ENCODE data around the gene SAG.
"Not testable (repeated sequence)": the region's sequence is repeated elsewhere in the genome, so short reads cannot be mapped to it uniquely, and the experiment has no call there.

Gene SAG

DNA sequence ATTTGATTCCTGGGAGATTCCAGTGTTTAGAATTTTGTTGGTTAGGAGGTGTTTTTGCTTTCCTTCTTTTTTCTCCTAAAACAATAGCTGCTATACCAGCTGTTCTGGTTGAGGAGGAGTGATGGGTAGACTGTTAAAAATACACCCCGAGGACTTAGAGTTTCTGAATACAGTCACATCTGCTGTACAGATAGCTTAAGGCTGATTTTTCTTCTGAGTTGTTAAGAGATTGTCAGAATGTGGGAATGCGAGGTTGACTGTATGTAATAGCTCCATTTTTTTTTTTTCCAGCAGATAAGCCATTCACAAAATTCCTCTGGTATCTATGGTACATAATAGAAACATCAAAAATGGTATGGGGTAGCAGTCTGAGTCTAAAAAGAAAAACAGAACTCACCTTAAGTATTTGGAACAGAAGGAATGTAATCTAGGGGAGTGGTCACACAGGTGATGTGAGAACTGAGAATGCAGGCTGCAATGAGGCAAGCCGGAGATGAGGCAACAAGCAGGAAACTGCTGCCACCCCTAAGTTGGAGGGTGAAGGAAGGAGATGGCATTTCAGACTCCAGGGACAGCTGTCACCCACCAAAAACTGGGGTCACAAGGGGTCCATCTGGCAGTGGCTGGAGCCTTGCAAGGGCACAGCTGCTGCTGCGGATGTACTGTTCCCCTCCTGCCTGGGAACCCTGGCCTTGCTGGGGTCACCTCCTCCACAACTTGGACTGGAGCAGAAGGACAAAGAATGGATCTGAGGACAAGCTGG is 49.1 kb downstream of the SAG start:
- no peak for DNase-seq

DNA sequence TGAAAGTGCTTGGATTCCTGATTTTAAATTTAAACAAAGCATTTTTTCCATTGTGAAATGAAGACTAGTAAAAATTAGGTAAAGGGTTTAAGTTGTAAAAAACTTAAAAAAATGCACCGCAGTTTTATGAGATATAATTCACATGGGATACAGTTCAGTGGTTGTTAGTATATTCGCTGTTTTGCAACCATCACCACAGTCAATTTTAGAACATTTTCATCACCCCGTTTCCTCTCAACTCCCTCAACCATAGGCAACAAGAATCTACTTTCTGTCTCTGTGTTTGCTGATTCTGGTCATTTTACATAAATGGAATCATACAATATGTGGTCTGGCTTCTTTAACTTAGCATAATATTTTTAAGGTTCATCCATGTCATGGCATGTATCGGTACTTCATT is 50.7 kb downstream of the SAG start:
- DNase-seq = no peak

DNA sequence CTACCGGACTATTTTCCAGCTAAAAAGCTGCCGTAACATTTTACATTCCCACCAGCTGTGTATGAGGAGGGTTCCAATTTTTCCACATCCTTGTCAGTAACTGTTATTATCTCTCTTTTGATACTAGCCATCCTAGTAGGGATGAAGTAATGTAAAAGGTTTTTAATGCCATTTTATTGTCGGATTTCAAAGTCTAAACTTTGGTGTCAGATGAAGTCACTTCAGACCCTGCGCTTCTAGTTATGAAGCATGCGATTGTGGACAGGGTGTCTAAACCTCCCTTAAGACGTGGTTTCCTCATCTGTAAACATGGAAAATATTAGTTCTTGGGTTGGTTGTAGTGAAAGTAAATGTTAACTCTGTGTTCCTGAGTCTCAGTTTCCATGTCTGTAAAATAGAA is 51.3 kb downstream of the SAG start:
- DNase-seq = no peak

DNA sequence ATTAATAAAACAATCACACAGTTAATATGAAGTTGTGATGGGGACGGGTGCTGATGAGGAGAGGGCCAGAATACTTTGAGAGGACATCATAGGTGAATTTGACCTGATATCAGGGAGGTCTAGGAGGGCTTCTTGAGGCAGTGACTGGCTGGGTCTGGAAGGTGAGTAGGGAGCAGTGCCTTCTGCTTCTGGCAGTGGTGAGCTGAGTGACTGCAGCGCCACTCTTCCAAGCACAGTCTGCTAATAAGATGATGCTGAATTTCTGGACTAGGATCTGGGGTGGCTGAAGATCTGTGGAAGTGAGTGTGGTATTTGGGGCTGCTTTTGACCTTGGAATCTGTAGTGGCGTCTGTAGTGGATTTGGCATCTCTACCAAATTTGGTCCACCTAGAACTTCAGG is 52.2 kb downstream of the SAG start:
- no peak for DNase-seq

DNA sequence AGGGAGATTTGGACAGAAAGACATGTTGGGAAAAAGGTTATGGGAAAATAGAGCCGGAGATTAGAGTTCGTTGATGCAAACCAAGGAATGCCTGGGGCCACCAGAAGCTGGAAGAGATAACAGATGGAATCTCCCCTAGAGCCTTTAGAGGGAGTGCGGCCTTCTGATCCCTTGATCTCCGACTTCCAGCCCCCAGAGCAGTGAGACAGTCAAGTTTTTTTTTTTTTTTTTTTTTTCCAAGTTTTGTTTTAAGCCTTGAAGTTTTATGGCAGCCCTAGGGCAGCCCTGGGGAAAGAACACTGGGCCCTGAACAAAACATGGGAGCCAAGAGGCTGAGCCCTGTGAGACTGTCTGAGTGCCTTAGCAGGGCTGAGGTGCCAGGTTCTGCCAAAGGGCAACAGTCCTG is 53.2 kb downstream of the SAG start:
- DNase-seq = no peak

DNA sequence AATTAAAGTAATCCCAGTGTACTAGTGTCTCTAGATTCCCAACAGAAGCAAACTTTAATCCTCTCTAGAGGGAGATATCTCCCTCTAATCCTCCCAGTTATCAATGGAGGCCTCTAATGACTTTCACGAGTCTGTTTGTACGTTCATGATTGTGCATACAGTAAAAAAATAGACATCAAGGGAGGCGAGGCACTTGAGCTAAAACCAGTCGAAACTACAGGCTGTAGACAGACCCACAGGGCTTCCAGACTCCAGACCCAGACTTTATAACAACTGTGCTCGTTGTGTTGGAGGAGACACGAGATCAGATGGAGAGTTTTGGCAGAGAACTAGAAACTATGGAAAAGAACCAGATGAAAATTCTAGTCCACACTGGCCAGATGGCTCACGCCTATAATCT is 53.7 kb downstream of the SAG start:
- no peak for DNase-seq

DNA sequence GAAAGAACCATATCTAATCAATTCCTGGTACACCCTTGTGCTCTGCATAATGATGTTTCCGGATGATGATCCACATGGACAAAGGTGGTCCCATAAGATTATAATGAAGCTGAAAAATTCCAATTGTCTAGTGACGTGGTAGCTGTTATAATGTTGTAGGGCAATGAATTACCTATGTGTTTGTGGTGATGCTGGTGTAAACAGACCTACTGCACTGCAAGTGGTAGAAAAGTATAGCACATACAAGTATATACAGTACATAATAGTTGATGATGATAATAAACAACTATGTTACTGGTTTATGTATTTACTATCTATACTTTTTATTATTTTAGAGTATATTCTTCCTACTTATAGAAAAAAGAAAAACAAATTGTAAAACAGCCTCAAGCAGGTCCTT is 55.1 kb downstream of the SAG start:
- no peak for DNase-seq

DNA sequence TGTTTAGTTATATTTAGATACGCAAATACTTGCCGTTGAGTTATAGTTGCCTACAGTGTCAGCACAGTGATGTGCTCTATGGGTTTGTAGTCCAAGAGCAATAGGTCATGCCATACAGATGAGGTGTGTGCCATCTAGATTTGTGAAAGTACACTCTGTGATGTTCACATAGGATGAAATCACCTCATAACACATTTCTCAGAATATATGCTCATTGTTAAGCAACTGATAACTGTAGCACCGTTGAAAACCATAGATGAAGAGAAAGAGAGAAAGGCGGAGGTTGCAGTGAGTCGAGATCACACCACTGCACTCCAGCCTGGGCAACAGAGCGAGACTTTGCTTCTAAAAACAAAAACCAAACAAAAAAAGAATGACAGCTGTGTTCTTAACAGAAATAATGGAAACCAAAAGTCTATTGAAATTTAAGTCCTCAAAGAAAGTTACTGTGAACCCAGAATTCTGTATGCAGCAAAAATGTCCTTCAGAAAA is 56.2 kb downstream of the SAG start:
- no peak for DNase-seq

DNA sequence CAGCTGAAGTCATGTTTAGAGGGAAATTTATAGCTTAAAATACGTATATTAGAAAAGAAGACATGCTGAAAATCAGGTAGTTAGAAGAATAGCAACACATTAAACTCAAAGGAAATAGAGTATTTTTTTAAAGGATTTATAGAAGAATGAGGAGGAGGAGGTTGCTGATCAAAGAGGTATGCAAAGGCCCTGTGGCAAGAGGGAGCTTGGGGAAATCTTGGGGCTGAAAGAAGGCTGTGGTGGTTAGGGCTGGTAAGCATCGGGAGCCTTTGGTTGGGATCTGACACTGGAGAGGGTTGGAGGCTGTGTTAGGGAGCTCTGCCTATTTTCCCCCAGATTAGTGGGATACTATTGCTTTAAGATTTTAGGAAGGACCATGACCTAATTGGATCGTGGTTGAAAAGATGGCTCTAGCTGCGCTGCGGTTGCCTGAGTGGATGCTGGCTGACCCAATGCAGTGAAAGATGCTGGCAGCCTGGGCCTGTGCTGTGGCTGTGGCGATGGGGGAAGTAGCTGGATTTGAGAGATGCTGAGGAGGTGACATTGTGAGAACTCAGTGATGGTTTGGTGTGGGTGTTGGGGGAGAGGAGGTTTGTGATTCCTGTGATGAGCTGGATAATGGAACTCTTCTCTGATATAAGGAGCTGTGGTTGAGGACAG is 58.4 kb downstream of the SAG start:
- no peak for DNase-seq

DNA sequence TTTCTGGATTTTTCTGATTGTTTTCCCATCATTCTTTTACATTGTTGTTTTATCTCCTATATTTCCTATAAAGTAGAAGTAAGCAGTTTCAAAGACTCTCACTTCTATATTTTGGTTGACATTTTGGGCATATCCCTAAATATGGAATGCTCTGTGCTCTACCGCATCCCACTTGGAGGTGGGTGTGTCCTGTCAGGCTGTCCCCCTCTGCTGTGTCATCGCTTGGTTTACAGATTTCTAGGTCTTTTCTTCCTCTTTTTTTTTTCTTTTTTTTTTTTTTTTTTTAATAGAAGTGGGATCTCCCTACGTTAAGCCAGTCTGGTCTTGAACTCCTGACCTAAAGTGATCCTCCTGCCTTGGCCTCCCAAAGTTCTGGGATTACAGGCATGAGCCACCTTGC is 60.0 kb downstream of the SAG start:
- DNase-seq = no peak

DNA sequence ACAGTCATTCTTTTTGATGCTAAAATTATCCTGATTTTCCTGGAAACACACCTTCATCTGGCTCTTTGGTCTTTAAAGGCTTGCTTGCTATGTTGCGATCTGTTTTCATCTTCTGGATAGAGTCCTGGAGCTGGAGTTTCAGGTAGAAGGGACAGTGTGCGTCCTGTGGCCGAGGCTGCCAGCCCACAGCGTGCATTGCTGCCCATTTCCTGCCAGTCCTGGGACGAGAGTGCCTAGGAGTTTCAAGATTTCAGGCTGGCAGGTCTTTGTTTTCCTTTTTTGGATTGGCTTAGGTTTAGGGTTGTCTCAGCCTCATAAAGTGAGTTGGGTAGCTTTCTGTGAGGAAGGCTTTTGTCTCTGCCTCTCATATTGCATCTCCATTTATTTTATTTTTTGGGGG is 61.1 kb downstream of the SAG start:
- no peak for DNase-seq

DNA sequence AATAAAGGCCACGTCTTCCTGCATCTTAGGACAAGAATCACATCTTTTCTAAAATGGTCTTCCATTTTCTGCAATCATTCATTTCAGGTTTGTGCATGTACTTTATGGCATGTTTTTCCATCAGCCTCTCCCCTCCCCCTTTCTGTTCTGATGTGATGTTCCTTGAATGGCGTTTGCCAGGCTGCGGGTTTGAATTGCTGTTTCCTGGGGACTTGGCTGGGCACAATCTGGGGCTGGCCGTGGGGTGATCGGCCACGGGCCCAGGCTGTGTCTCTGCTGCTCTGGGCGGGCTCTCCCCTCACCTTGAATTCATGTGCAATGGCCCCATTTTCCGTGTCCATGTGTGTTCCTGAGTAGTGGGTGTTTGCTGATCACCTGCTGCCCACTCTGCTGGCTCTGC is 61.8 kb downstream of the SAG start:
- DNase-seq = no peak

DNA sequence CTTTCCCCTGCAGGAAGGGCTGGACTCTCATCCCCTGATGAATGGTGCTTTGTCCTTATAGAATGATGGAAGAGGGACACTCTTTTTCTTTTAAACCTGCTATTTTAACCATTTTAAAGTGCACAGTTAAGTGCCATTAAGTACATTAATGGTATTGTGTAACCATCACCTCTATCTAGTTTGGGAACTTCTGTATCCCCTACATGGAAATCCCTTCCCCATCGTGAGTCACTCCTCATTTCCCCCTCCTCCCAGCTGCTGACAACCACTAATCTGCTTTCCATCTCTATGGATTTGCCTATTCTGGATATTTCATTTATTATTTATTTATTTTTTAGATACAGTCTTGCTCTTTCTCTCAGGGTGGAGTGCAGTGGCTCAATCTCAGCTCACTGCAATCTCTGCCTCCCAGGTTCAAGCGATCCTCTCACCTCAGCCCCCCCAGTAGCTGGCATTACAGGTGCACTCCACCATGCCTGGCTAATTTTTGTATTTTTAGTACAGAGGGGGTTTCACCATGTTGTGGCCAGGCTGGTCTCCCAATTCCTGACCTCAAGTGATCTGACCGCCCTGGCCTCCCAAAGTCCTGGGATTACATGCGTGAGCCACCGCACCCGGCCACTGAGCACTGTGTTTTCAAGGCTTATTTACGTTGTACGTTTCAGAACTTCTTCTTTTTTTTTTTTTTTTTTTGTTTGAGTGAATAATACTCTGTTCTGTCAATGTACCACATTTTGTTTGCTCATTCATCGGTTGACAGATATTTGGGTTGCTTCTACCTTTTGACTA is 62.5 kb downstream of the SAG start:
- no peak for DNase-seq

DNA sequence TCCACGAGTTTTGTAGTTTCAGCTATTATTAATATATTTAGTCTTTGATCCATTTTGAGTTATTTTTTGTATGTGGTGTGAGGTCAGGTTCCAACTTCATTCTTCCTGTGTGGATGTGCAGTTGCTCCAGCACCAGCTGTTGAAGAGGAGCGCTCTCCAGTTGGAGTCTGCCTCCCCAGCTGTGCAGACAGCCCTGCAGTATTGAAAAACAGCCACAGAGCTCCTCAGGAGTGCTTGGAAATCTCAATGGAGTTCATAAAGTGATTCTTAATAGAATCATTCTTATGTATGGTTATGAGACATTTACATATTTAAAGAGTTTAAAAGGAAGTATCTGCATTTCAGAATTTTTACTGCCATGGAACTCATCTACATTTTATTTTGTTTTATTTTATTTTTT is 64.0 kb downstream of the SAG start:
- no peak for DNase-seq

DNA sequence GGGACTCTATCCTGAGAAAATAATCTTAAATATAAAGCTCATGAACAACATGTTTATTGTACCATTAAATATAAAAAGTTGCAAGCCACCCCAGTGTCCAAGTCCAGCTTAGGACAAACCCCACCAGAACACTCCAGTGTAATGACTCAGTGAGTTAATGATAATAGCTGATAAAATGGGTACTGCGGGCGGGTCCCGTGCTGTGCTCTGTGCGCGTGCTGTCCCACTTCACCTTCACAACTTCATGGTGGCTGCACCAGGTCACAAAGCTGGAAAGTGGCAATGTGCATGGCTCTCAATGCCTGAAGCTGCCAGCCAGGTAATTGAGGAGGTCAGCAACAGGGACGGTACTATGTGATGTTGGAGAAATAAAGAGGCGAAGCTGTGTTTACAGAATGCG is 65.2 kb downstream of the SAG start:
- DNase-seq = no peak

DNA sequence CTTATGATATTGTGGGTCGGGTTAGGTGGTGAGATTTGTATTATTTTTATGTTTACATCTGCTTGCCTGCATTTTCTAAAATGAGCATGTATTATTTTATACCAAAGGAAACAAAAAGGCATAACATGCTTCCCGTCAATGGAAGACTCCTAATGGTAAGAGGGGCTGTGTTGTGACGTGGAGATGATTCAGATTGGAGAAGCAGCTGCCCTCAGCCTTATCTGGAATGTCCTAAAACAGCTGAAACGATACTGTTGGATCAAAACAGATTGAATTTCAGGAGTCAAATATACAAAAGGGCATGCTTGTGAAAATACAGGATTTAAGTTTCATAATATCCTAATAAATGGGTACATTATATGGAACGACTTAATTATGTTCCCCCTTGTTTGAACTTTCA is 65.7 kb downstream of the SAG start:
- DNase-seq = no peak

DNA sequence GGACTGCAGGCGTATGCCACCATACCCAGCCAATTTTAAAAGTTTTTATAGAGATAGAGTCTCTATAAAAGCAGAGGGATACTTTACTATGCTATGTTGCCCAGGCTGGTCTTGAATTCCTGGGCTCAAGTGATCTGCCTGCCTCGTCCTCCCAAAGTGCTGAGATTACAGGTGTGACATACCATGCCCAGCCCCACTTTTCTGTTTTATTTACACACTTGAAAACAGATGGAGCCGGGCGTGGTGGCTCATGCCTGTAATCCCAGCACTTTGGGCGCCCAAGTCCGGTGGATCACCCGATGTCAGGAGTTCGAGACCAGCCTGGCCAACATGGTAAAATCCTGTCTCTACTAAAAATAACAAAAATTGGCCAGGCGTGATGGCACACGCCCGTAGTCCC is 67.2 kb downstream of the SAG start:
- not testable (repeated sequence) for DNase-seq

DNA sequence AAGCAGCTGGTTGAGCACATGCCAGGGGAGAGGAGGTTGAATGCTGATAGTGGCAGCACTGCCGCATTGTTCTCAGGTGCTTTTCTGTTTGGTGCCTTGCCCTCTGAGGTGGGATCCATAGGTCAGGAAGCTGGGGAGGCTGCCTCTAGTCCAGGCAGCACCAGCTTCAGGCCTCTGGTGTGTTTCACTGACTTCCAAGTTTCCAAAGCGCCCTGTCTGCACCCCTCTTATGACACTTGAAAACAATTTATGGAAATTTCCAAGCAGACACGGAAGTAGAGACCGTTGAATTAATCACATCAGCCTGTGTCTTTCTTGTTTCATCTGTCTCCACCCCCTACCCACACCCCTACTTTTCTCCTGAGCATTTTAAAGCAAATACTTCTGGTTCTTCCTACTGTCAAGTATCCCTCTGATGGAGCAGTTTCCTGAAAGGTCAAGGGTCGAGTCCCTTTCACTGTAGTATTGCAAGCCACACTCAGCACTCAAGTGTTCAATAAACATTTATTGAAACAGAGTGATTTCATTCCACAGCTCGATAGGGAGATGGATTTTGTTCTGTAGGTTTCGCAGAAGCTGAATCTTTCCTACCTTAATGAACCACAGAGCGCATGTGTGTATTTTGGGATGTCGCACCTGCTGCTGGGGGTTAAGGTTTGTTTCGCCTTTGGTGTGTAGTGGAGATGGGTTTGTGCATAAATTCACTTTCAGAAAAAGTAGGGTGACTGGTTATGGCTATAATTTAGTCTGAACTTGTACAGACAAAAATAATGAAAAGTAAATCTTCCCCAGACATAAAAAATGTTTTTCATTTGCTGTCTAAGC is 68.1 kb downstream of the SAG start:
- no peak for DNase-seq

DNA sequence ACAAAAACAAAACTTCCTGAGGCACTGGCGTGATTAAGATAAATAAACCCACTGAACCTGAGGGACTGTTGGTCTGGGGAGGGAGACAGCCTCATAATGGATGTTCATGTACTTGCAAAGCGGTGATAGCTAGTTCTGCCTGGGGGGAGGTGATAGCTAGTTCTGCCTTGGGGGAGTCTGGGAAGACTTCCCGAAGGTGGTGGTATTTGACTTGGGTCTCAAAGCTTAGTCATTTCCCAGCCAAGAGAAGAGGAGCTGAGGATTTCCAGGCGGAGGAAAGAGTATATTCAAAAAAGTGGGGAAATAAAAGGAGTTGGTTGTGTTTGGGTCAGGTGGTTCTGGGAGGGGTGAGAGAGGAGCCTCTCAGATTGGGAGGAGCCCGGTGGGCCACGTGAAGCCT is 71.4 kb downstream of the SAG start:
- DNase-seq = no peak

DNA sequence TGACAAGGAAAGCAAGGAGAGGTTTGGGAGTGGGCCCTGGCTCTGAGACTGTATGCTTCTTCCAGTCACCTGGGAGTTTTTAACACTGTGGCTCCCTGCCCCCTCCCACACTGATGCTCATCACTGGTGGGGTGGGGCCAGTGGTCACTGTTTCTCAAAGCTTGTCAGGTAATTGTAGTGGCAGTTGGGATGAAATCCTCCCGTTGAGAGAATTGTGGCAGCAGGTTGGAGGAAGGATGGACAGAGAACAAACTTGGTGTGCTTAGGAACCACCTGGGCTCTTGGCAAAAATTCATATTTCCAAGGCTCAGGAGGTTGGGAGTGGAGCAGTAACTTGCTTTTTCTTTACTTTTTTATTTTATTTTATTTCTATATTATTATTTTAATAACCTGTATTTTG is 71.8 kb downstream of the SAG start:
- no peak for DNase-seq

DNA sequence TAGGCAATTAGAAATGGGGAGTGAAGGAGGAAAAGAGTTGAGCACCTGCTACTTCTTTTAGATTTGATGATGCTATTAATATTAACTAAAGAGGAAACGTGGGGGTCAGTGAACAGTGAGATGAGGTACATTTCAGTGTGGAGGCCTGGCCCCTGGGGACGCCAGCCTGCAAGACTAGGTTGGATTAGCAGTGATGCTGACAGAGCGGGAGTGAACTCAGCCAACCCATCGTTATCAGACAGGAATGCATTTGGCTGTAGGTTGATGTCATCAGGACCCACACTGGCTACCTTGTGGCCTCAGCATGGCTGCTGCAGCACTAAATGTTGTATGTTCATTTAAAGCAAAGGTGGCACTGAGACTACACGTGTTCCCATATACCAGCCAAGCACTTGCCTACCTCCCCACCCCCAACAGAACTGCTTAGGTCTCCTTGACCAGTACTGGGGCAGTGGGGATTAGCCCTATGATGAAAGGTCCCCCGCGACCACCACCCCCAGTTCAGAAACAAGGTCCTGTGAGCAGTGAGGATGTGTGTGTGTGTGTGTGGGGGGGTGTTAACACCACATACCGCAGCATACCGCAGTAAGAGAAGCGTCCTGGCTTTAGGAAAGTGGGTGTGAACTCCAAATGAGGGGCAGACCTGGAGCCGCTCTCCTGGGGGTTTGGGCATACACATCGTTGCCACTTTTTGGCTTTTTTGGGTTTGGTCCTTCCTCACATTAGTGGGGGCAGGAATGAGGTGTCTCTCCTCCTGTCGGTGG is 72.7 kb downstream of the SAG start:
- DNase-seq = no peak

DNA sequence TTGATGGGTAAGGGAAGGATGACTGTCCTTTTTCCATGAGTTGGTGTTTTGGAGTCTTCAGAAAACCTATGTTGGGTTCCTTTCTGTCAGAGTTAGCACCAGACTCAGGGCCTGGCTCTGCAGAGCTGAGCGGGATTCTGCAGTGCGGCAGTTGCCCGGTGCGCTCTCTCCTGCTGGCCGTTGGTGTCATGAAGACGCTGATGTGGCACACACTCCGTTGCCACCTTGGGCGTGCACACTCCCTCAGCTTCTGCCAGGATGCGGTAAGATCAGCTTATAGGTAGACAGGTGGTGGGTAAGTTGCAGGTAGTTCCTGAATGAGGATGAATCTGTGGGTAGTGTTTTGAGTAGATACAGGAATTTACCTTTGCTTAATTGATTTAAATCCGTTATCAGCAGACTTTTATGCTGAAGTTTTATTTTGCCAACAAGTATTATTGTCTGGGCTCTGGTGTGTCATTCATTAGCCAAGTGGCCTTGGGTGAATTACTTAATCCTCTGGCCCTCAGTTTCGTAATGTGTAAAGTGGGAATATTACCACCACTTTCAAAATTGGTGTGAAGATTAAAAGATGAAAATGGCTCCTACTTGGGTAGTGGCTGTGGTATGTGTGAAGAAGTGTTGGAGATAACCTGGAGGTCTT is 73.5 kb downstream of the SAG start:
- no peak for DNase-seq
